ENCODE measurements around the gene EML4.

EML4 gene

DNA sequence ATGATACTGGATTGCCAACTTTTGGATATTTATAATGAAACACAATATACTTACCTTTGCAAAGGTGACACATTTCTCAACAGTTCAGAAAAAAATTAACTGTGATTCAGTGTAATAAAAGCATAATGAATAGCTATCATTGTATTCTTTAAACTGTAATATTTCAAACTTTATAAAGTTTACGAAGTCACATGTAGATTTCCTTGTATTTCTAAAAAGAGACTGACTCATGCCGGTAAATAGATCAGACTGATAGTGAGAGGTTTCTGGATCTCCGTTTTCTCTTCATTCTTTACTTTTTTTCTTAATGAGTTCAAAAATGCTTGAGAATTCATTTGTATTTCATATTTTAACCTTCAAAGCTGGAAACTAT is 70.1 kb downstream of the EML4 start:
- Histone ChIP-seq H3K9ac (no peak overlapping the region), H3K4me3 (ENCODE audit: low read depth, low read length) (no peak overlapping the region), H2AFZ (no peak overlapping the region), H3K36me3 (ENCODE audit: control insufficient read depth, insufficient read depth, low read length) (no peaks in the 10 kb centered on the region), H3K4me2 (ENCODE audit: low read length) (peak overlapping the region; percentile 32), H3K27me3 (ENCODE audit: control insufficient read depth, insufficient read depth, low read length) (no peaks in the 10 kb centered on the region), H3K9me3 (ENCODE audit: control insufficient read depth, low read length) (no peaks in the 10 kb centered on the region), H3K27ac (no peak overlapping the region), H3K79me2 (peaks cover 27% of the 10 kb centered on the region), H3K4me1 (peaks cover 13% of the 10 kb centered on the region)
- TF ChIP-seq, protein P1, sequence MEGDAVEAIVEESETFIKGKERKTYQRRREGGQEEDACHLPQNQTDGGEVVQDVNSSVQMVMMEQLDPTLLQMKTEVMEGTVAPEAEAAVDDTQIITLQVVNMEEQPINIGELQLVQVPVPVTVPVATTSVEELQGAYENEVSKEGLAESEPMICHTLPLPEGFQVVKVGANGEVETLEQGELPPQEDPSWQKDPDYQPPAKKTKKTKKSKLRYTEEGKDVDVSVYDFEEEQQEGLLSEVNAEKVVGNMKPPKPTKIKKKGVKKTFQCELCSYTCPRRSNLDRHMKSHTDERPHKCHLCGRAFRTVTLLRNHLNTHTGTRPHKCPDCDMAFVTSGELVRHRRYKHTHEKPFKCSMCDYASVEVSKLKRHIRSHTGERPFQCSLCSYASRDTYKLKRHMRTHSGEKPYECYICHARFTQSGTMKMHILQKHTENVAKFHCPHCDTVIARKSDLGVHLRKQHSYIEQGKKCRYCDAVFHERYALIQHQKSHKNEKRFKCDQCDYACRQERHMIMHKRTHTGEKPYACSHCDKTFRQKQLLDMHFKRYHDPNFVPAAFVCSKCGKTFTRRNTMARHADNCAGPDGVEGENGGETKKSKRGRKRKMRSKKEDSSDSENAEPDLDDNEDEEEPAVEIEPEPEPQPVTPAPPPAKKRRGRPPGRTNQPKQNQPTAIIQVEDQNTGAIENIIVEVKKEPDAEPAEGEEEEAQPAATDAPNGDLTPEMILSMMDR (IDR thresholded peaks at IDR 0.05) = no peak

DNA sequence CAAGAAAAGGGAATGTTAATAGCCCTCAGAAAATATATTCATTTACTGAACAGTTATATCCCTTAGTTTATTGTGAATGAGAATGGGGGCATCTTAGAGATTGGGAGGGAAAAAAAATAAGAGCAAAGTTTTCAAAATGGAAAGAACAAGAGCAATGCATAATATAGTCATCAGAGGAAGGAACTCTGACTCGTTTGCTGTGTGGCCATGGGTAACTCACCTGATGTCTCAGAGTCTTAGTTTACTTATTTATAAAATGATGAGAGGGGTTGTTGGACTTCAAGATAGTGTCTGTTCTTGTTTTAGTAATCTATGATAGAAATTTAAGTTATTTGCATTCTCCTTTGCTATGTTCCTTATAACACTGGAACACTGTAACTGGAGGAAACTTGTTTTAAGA is 70.7 kb downstream of the EML4 start:
- Histone ChIP-seq H3K27ac (no peak overlapping the region), H3K79me2 (peaks cover 22% of the 10 kb centered on the region)

DNA sequence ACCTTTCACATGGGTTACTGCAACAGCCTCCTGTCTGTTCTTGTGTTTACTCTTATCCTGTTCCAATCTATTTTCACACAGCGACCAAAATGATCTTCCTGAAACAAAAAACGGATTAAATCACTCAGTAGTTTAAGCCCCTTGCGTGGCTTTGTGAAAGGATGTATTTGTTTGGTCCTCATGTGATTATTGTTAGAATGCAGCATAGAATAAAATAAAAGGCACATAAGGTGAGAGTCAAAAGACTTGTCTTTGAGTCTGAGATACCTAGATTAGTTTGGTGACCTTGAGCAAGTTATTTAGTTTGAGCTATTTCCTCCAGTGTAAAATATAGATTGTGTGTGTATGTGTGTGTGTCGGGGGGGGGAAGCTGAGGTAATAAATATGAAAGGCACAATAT is 72.4 kb downstream of the EML4 start:
- peak overlapping the region; percentile 4 for H3K4me2 ChIP-seq (ENCODE audit: low read length)
- H3K36me3 ChIP-seq (ENCODE audit: control insufficient read depth, insufficient read depth, low read length) = no peaks in the 10 kb centered on the region
- H3K4me1 ChIP-seq = peaks cover 16% of the 10 kb centered on the region
- no peak overlapping the region for H3K27ac ChIP-seq
- TF ChIP-seq, protein P1 (IDR thresholded peaks at IDR 0.05) = no peak
- no peak overlapping the region for H2AFZ ChIP-seq
- peaks cover 17% of the 10 kb centered on the region for H3K79me2 ChIP-seq
- no peaks in the 10 kb centered on the region for H3K27me3 ChIP-seq (ENCODE audit: control insufficient read depth, insufficient read depth, low read length)
- H3K4me3 ChIP-seq (ENCODE audit: low read depth, low read length) = no peak overlapping the region
- H3K9ac ChIP-seq = no peak overlapping the region
- no peaks in the 10 kb centered on the region for H3K9me3 ChIP-seq (ENCODE audit: control insufficient read depth, low read length)

More for the DNA sequence above, 70.7 kb downstream of the EML4 start:
- H3K9me3 ChIP-seq (ENCODE audit: control insufficient read depth, low read length) = no peaks in the 10 kb centered on the region
- no peaks in the 10 kb centered on the region for H3K27me3 ChIP-seq (ENCODE audit: control insufficient read depth, insufficient read depth, low read length)
- TF ChIP-seq, protein P1 (IDR thresholded peaks at IDR 0.05) = no peak
- no peak overlapping the region for H3K4me2 ChIP-seq (ENCODE audit: low read length)
- H3K4me1 ChIP-seq = peaks cover 13% of the 10 kb centered on the region
- no peak overlapping the region for H3K4me3 ChIP-seq (ENCODE audit: low read depth, low read length)
- no peaks in the 10 kb centered on the region for H3K36me3 ChIP-seq (ENCODE audit: control insufficient read depth, insufficient read depth, low read length)
- no peak overlapping the region for H2AFZ ChIP-seq
- no peak overlapping the region for H3K9ac ChIP-seq

DNA sequence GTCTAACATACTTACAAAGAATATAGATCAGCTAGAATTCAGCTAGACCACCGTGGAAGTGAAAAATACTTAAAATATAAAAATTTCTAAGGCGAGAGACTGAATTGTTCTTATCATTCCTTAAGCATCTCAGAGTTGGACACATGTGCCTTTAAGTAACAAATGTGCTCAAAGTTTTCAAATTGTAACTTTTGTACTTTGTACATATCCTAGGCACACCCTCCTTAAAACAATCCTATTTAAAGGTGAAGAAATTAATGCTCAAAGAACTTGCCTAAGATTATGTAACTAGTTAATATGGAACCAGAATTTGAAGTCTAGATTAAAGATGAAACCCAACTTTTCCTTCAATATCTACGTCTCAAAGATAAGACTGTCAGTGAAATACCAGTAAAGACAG is 74.1 kb downstream of the EML4 start:
- H3K4me2 ChIP-seq (ENCODE audit: low read length) = no peak overlapping the region
- H3K9me3 ChIP-seq (ENCODE audit: control insufficient read depth, low read length) = no peaks in the 10 kb centered on the region
- H3K4me3 ChIP-seq (ENCODE audit: low read depth, low read length) = no peak overlapping the region
- peaks cover 11% of the 10 kb centered on the region for H3K79me2 ChIP-seq
- H3K9ac ChIP-seq = no peak overlapping the region
- H3K27me3 ChIP-seq (ENCODE audit: control insufficient read depth, insufficient read depth, low read length) = no peaks in the 10 kb centered on the region
- TF ChIP-seq, protein P1 (IDR thresholded peaks at IDR 0.05) = no peak
- peaks cover 16% of the 10 kb centered on the region for H3K4me1 ChIP-seq
- H3K27ac ChIP-seq = no peak overlapping the region
- H3K36me3 ChIP-seq (ENCODE audit: control insufficient read depth, insufficient read depth, low read length) = no peaks in the 10 kb centered on the region
- no peak overlapping the region for H2AFZ ChIP-seq

DNA sequence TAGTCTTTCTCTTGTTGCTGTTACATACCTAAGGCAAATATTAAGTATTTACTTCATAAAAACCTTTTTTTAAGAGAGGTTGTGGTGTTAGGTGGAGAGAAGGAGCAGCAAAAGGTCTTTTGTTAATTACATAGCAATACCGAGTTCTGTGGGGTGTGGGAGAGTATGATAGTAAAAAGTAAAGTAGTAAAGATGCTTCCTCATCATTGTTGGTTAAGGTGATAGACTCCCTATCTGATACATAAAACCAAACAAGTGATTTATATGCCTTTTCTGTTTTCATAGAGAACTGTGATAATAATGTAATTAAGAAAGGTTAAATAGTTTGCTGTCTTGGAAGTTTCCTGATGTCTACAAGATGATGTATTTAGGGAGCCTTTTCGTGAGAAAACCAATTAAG is 75.4 kb downstream of the EML4 start:
- Histone ChIP-seq H3K79me2 (peaks cover 11% of the 10 kb centered on the region), H3K9me3 (ENCODE audit: control insufficient read depth, low read length) (no peaks in the 10 kb centered on the region), H3K4me1 (peaks cover 20% of the 10 kb centered on the region), H3K27me3 (ENCODE audit: control insufficient read depth, insufficient read depth, low read length) (no peaks in the 10 kb centered on the region), H3K4me3 (ENCODE audit: low read depth, low read length) (no peak overlapping the region), H3K4me2 (ENCODE audit: low read length) (no peak overlapping the region), H3K9ac (no peak overlapping the region), H2AFZ (no peak overlapping the region), H3K36me3 (ENCODE audit: control insufficient read depth, insufficient read depth, low read length) (no peaks in the 10 kb centered on the region), H3K27ac (no peak overlapping the region)
- TF ChIP-seq, protein P1 (IDR thresholded peaks at IDR 0.05) = no peak
